H1 (cell line): ENCODE measurements around the gene CA14.
"Not testable (repeated sequence)": the region's sequence is repeated elsewhere in the genome, so short reads cannot be mapped to it uniquely, and the experiment has no call there.

Experiments used
- CBX8 ChIP-seq: fragments of 300-800, 300-1000 bp; sonication (generic); IDR thresholded peaks from 2 replicates; pipeline ENCODE4 v1.7.1; 2016; ENCODE audit warnings: low read depth, low read length, borderline replicate concordance
- TAF7 ChIP-seq: optimal IDR thresholded peaks from 2 replicates; pipeline ENCODE3; 2011; ENCODE audit warnings: low read depth, mild to moderate bottlenecking, inconsistent platforms, low read length, moderate library complexity, borderline replicate concordance
- TBP ChIP-seq: IDR thresholded peaks from 2 replicates; pipeline ENCODE4 v1.6.1; 2011; ENCODE audit warnings: low read depth, low read length, improper control_type of control experiment

- TF ChIP-seq TBP, CBX8, TAF7: not testable (repeated sequence)
Measured at GRCh38 chr1:150232921-150233320, 24.7 kb upstream of the CA14 start.
